GM21528 (cell line): ENCODE results near the gene E4F1.
"Not testable (repeated sequence)": the region's sequence is repeated elsewhere in the genome, so short reads cannot be mapped to it uniquely, and the experiment has no call there.

Experiments
- ATAC-seq: cut with Tn5 transposase; IDR thresholded peaks from one replicate; pipeline ENCODE4 v1.9.1; 2021; ENCODE audit warnings: mild to moderate bottlenecking, moderate library complexity; ENCODE audit not compliant: unreplicated experiment, low FRiP score

The E4F1 gene

GRCh38 chr16:2229091-2229490 is 5.7 kb downstream of the E4F1 start:
- no peak for ATAC-seq

GRCh38 chr16:2229632-2230250 is 6.3 kb downstream of the E4F1 start:
- ATAC-seq = no peak

DNA sequence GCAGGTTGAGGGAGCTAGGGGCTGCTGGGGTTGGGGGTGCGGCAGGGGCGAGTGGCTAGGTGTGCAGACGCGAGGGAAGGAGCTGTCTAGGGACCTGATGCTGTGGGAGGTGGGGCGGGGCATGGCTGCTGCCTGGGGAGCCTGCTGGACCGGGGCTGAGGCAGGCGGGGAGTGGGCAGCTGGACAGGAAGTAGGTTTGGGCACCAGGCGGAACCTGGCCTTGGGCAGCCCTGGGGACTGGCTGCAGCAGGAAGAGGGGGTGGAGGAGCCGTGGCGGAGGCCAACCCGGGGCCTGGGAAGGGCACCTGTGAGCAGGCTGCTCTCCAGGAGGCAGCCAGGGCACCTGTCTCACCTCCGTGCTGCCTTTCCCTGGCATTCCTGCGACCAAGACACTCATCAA is 7.0 kb downstream of the E4F1 start:
- ATAC-seq = no peak

DNA sequence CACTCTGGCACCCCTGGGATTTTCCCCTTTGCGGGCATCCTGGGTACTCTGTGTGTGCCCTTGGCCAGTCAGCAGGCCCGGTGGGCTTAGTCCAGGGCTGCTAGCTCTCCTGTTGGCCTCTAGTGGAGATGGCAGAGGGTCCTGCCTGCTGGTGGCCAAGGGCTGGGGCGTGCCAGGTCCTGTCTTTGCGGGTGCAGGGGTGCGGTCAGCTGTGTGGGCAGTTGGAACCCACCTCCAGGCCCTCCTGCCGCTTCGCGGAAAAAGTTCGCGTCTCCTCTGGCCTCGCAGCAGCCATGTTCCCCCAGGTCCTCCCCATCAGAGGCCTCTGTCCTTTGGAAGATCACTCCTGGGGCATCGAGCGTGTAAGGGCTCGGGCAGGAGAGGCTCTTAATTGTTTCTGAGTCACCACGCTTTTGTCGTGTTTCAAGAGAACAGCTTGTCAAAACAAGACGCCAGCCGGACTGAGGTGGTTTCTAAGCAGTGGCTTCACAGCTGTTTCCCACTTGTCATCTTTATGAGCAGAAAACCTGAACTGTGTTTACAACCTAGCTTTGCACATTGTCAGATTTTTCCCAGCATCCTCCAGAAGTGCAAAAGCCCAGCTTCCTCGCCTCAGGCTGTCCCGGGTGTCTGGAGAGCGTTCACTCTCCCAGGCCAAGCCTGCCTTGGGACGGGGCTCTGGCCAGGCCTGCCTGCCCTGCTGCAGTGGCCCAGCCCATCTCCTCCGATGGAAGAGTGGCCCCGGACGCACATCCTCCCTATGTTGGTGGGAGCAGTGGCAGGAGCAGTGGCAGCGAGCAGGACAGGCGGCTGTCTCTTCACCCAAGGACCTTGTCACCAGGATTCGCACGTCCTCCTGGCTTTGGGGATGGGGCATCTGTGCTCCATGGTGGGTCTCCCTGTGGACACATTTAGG is 7.9 kb downstream of the E4F1 start:
- ATAC-seq = no peak

DNA sequence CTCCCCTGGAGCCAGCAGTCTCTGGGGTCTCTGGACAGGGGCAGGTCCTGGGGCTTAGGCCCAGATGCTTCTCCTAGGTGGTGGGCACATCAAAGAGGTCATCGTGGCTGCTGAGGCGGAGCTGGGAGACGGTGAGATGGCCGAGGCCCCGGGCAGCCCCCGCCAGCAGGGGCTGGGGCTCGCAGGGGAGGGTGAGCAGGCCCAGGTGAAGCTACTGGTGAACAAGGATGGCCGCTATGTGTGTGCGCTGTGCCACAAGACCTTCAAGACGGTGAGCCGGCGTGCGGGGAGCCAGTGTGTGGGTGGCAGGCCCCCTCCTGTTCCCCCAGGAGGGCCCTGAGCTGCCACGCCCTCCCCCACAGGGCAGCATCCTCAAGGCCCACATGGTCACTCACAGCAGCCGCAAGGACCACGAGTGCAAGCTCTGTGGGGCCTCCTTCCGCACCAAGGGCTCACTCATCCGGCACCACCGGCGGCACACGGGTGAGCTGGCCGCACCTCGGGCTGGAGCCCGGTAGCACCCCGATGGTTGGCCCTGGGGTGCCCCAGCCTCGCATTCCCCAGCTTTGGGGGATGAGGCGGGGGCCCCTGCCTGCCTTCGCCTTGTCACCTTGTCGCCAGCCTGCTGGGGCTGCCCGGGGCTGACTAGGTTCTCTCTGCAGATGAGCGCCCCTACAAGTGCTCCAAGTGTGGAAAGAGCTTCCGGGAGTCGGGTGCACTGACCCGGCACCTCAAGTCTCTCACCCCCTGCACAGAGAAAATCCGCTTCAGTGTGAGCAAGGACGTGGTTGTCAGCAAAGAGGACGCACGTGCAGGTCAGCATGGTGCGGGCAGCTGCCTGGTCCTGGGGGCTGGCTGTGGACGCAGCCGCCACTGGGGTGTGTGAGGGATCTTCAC is 9.0 kb downstream of the E4F1 start:
- no peak for ATAC-seq

DNA sequence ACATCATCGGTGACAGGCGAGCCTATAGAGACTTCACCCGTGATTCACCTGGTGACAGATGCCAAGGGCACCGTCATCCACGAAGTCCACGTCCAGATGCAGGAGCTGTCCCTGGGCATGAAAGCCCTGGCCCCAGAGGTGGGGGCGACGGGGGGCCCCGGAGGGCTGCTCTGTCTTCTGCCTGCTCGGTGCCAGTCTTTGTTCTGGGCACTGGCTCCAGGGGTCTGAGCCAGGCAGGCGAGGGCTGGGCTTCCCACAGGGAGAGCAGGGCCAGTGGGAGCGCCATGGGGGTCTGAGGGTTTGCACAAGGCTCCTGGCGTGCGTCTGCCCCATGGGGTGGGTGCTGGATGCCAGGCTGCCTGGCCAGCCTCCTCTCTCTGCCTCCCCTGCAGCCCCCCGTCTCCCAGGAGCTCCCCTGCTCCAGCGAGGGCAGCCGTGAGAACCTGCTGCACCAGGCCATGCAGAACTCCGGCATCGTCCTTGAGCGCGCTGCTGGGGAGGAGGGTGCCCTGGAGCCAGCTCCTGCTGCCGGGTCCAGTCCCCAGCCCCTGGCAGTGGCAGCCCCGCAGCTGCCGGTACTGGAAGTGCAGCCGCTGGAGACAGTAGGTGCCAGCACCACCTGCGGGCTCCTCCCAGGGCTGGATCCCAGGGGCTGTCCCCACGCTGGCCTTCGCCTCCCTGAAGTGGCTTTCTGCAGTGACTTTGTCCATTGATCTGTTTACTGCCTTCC is 9.8 kb downstream of the E4F1 start:
- no peak for ATAC-seq

GRCh38 chr16:2233872-2234812 is 10.8 kb downstream of the E4F1 start:
- no peak for ATAC-seq

- ATAC-seq = no peak
Measured at GRCh38 chr16:2234813-2235170, 11.4 kb downstream of the E4F1 start.

GRCh38 chr16:2235234-2235651 is 11.9 kb downstream of the E4F1 start:
- no peak for ATAC-seq

- ATAC-seq = no peak
Measured at GRCh38 chr16:2235695-2236336, 12.4 kb downstream of the E4F1 start.

- no peak for ATAC-seq
Measured at GRCh38 chr16:2236337-2237101, 13.1 kb downstream of the E4F1 start, which contains the start of gene DNASE1L2. TSS of gene DNASE1L2 (plus strand) at chr16:2236444. CDS start at chr16:2236817, 373 bp downstream.

DNA sequence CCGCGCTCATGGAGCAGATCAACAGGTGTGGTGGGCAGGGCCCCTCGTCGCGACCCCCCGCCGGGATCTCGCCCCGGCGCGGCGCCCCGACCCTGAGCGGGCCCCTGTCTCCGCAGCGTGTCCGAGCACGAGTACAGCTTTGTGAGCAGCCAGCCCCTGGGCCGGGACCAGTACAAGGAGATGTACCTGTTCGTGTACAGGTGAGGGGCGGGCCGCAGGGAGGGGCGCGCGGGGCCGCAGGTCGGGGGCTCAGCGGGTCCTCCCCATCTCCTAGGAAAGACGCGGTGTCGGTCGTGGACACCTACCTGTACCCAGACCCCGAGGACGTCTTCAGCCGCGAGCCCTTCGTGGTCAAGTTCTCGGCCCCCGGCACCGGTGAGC is 13.7 kb downstream of the E4F1 start:
- ATAC-seq = no peak

DNA sequence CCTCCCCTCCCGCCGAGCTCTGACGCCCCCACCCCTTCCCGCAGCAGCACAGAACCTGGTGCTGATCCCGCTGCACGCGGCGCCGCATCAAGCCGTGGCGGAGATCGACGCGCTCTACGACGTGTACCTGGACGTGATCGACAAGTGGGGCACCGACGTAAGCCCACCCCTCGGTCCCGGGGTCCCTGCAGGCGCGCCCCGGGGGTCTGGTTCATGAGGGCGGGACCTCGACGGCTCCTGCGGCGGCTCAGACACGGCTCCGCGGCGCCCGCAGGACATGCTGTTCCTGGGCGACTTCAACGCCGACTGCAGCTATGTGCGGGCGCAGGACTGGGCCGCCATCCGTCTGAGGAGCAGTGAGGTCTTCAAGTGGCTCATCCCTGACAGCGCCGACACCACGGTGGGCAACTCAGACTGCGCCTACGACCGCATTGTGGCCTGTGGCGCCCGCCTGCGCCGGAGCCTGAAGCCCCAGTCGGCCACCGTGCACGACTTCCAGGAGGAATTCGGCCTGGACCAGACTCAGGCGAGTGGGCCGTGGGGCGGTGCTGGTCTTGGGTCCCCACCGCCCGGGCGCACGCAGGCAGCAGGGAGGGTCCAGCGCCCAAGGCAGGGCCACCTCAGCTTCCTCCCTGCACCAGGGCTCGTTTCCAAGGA is 14.2 kb downstream of the E4F1 start:
- ATAC-seq = no peak

DNA sequence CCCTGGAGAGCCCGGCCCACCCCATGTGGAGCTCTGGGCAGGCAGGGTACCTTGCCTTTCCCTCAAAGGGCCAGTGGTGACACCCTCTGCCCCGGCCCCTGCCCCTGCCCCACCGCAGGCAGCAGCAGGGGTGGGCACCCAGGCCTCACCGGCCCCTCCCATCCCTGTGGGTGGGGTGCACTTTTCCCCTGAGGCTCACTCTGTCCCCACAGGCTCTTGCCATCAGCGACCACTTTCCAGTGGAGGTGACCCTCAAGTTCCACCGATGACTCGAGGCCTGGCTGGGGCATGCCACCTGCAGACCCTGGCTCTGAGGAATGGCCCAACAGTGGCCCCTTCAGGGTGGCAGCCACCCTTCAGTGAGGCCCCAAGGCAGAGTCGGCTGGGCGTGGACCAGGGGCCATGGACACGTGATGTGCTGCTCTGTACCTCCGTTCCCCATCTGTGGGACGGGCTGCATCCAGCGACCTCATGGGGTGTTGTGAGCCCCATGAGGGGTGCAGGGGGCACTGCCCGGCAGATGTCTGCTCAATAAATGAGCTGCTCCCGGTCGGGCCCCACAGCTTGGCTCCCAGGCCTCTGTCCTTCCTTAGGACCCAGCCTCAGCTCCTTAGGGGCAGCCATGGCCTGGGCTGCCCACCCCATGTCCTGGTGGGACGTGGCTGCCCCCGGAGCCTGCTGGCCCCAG is 14.9 kb downstream of the E4F1 start:
- ATAC-seq = no peak

DNA sequence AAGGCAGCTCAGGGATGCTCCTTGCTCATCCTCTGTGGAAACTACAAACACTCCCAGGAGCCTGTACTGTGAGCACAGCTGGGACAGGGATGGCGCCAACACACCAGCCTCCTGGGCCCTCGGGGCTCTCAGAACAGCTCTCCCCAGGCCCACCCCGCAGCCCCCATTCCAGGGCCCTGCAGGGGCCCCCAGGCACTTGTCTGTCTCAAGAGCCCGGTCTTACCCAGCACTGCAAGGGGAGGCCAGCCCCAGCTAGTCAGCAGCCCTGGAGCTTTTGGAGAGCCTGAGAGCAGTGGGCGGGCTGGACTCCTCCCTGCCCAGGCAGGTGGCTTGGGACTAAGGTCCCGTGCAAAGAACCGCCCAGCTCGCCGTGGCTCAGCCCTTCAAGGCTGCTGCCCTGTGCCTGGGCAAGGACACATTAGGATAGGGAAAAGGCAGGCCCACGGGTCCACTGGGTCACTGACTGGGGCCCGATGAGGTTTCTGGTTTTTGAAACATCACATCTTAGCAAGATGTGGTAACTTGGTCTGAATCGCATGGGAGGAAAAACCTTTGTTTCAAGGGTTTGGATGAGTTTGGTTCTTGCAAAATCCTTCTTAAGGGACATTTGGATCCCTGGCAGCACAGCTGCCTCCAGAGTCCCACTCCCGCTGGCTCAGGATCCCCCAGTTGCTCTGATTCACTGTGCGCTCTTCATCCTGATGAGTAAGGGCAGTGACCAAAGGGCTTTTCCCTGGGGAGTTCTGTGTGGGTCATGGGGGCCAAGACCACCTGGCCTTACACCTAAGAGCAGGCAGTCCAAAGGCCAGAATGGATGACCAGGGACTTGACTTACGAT is 15.7 kb downstream of the E4F1 start:
- no peak for ATAC-seq

DNA sequence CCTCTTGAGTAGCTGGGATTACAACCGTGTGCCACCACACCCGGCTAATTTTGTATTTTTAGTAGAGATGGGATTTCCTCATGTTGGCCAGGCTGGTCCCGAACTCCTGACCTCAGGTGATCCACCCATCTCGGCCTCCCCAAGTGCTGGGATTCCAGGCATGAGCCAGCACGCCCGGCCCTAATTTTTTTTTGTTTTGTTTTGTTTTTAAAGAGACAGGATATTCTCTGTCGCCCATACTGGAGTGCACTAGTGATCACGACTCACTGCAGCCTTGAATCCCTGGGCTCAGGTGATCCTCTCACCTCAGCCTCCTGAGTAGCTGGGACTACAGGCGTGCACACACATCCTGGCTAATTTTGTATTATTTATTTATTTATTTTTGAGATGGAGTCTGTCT is 16.9 kb downstream of the E4F1 start:
- ATAC-seq = not testable (repeated sequence)
